Activated naive CD4-positive, alpha-beta T cell treated with anti-CD3 and anti-CD28 coated beads for 36 hours (primary cell): ENCODE data around the gene LKAAEAR1. TPM values are rescaled to one million over a fixed set of nuclear protein-coding genes. Genes with fewer than 3 reads are reported as not detected.

ENCODE experiments used
- CTCF ChIA-PET: fragments of 350-600 bp; sonication (Branson Sonifier 250); formaldehyde crosslinking; loops from one replicate; lab custom pipeline; 2021; ENCODE audit warnings: antibody characterized with exemption; lab: Charles Lee
- DNase-seq: peaks from one replicate; pipeline ENCODE4 v3.0.0-alpha.2; 2020
- H3K27ac Mint-ChIP-seq: one replicate; pipeline ENCODE4 v1.8.0; 2021; ENCODE audit warnings: mild to moderate bottlenecking, mixed read lengths
- H3K27me3 Mint-ChIP-seq: one replicate; pipeline ENCODE4 v1.8.0; 2021; ENCODE audit warnings: low read depth, mixed read lengths
- H3K36me3 Mint-ChIP-seq: one replicate; pipeline ENCODE4 v1.8.0; 2021; ENCODE audit warnings: low read depth, mixed read lengths
- H3K4me1 Mint-ChIP-seq: one replicate; pipeline ENCODE4 v1.8.0; 2021; ENCODE audit warnings: low read depth, mixed read lengths
- H3K4me3 Mint-ChIP-seq: one replicate; pipeline ENCODE4 v1.8.0; 2021; ENCODE audit warnings: mild to moderate bottlenecking, moderate library complexity, mixed read lengths
- H3K9me3 Mint-ChIP-seq: one replicate; pipeline ENCODE4 v1.8.0; 2021; ENCODE audit warnings: mixed read lengths
- intact Hi-C: fragments of 100-400 bp; cut with micrococcal nuclease; formaldehyde crosslinking; loops from one replicate; pipeline ENCODE4 v1.15.1; 2023
- total RNA-seq, 2 experiments: library from RNA; stranded (reverse); gene quantifications; one replicate each; pipeline ENCODE4 v1.2.3, GENCODE V29; 2021

LKAAEAR1 gene
- total RNA-seq, 2 experiments from 2014 or later: 0.33 to 0.62 TPM

DNA sequence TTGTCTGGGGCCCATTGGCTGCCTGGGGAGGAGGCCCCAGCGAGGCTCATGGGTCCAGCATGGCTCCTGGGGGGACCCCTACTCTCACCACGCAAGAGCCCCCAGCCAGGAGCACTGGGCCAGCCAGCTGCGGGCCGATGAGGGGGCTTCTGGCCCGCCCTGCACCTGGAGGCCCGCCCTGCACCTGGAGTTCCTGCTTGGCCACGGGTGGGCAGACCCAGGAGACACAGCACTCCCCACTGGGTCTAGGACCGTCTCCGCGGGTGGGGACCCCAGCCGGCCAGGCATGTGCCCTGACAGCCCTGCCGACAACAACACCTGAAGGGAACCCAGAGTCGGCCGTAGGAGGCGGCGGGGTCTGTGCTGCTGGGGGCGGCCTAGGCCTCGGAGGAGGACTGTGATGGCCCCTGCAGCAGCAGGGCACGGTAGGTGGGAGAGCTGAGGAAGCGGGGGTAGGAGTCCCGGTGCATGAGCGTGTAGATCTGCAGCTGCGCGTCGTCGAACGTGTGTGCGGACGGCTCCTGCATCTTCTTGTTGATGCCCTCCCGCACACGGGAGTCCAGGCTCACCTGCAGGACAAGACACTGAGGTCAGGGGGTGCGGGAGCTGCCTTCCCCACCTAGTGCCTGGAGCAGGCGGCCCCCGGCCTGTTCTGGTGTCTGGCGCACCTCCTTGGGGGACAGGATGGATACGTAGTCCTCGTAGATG is 10.6 kb downstream of the LKAAEAR1 start:
- Mint-ChIP-seq H3K4me1 (peaks cover 10% of the 10 kb centered on the region), H3K27me3 (no peaks in the 10 kb centered on the region), H3K4me3 (no peak overlapping the region), H3K27ac (no peak overlapping the region), H3K36me3 (peaks cover 2% of the 10 kb centered on the region), H3K9me3 (no peaks in the 10 kb centered on the region)
- intact Hi-C loops: no loop called here
- no peak for DNase-seq
- CTCF ChIA-PET: no interaction called here

DNA sequence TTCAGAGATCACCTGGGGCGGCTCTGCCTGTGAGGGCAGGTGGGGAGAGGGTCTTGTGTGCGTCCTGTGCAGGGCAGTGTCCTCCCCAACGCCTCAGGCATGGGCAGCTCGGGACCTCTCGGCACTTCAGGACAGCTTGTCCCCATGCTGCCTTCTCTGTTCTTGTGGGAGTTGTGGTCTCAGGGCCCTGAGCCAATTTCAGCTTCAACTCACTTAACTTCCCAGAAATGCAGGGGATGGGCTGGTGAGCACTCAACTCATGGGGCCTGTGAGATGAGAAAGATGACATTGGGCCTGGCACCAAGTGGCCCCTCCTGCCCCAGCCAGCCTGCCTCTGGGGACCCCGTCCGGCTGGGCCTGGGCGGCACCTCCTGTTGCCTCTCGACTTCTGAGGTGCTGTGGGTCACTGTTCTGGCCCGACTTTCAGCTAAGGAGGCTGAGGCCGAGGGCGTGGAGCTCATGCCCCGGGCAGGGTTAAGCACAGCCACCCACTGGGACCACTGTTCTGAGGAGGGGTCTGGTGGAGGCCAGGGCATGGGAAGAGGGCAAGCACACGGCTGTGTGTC is 11.6 kb downstream of the LKAAEAR1 start:
- DNase-seq: no peak

DNA sequence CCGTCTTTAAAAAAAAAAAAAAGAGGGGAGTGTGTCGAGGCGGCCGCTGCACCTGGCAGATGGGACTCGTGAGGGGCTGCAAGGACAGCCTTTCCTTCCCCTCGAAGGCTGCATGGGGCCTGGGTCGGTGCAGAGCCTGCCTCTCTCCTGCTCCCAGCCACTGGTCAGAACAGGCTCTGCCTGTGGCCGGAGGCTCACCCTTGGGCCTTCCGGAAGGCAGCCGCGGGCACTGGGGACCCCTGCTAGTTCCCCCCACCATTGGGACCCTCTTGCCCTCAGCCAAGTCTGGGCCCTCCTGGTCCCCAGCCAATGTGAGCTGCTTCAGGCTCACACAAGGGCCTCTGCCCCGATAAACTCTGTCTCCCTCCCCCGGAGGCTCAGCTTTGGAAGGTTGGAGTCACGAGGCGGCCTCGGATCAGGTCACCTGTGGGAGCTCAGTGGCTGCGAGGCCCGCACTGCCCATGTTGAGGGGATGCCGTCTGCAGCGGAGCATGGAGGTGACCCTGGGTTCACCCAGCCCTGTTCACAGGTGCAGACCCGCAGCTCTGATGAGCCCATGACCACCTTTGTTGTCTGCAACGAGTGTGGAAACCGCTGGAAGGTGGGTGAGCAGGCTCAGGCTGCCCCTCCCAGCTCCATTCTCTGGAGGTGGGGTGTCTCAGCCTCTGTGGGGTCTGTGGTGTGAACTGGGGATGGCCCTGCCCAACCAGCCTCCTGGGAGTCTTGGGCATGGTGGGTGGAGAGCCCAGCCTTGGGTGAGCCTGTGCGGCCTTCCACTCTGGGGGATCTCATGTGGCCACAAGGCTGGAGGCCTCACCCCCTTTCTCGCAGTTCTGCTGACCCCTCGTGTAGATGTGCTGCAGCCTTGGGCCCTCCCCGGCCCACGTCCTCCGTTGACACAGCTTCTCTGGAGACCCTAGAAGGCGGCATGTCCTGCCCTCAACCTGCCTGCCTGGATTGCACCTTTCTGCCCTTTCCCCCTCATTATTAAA is 12.6 kb downstream of the LKAAEAR1 start:
- Mint-ChIP-seq H3K9me3 (no peaks in the 10 kb centered on the region), H3K4me1 (peaks cover 17% of the 10 kb centered on the region), H3K27ac (no peak overlapping the region), H3K36me3 (peaks cover 2% of the 10 kb centered on the region), H3K4me3 (no peak overlapping the region), H3K27me3 (no peaks in the 10 kb centered on the region)
- intact Hi-C loops: no loop called here
- DNase-seq: no peak
- CTCF ChIA-PET: interaction anchor here (1.0 kb wide), 1 partner anchor 32 kb away, joined by 4 read pairs; no protein-coding TSS in a partner anchor

More for the DNA sequence above, 11.6 kb downstream of the LKAAEAR1 start:
- CTCF ChIA-PET: interaction anchor here (1.0 kb wide), 1 partner anchor 33 kb away, joined by 4 read pairs; no protein-coding TSS in a partner anchor
- Mint-ChIP-seq H3K27me3 (no peaks in the 10 kb centered on the region), H3K36me3 (peaks cover 2% of the 10 kb centered on the region), H3K4me3 (no peak overlapping the region), H3K27ac (no peak overlapping the region), H3K9me3 (no peaks in the 10 kb centered on the region), H3K4me1 (peaks cover 9% of the 10 kb centered on the region)
- intact Hi-C loops: no loop called here

- peaks cover 22% of the 10 kb centered on the region for H3K4me1 Mint-ChIP-seq
- no peak overlapping the region for H3K27ac Mint-ChIP-seq
- no peak overlapping the region for H3K4me3 Mint-ChIP-seq
- H3K27me3 Mint-ChIP-seq: no peaks in the 10 kb centered on the region
- peaks cover under 1% of the 10 kb centered on the region for H3K36me3 Mint-ChIP-seq
- intact Hi-C loops: no loop called here
- CTCF ChIA-PET: interaction anchor here (0.8 to 1.3 kb wide), 2 partner anchors 11 to 31 kb away, joined by 3 to 7 read pairs; no protein-coding TSS in a partner anchor
- no peaks in the 10 kb centered on the region for H3K9me3 Mint-ChIP-seq
- no peak for DNase-seq
These were observed 13.8 kb downstream of the LKAAEAR1 start for GRCh38 chr20:64070244-64070993.

GRCh38 chr20:64069614-64070243 is 14.5 kb downstream of the LKAAEAR1 start:
- DNase-seq: no peak
- peaks cover 28% of the 10 kb centered on the region for H3K4me1 Mint-ChIP-seq
- H3K36me3 Mint-ChIP-seq: no peaks in the 10 kb centered on the region
- intact Hi-C loops: loop anchor here (10.0 kb wide), 1 partner anchor 415 kb away; the partner anchor contains the start of genes RTEL1 and STMN3
- no peaks in the 10 kb centered on the region for H3K9me3 Mint-ChIP-seq
- CTCF ChIA-PET: interaction anchor here (0.8 to 1.3 kb wide), 2 partner anchors 12 to 31 kb away, joined by 3 to 7 read pairs; no protein-coding TSS in a partner anchor
- no peak overlapping the region for H3K27ac Mint-ChIP-seq
- no peak overlapping the region for H3K4me3 Mint-ChIP-seq
- H3K27me3 Mint-ChIP-seq: no peaks in the 10 kb centered on the region

- intact Hi-C loops: loop anchor here (10.0 kb wide), 1 partner anchor 414 kb away; the partner anchor contains the start of genes RTEL1 and STMN3
- CTCF ChIA-PET: interaction anchor here (0.8 to 1.3 kb wide), 2 partner anchors 12 to 30 kb away, joined by 3 to 7 read pairs; no protein-coding TSS in a partner anchor
- H3K27me3 Mint-ChIP-seq: no peaks in the 10 kb centered on the region
- H3K4me3 Mint-ChIP-seq: no peak overlapping the region
- no peak for DNase-seq
- no peak overlapping the region for H3K27ac Mint-ChIP-seq
- no peaks in the 10 kb centered on the region for H3K36me3 Mint-ChIP-seq
- H3K9me3 Mint-ChIP-seq: no peaks in the 10 kb centered on the region
- peaks cover 33% of the 10 kb centered on the region for H3K4me1 Mint-ChIP-seq
These were observed 15.0 kb downstream of the LKAAEAR1 start for GRCh38 chr20:64069209-64069613.

DNA sequence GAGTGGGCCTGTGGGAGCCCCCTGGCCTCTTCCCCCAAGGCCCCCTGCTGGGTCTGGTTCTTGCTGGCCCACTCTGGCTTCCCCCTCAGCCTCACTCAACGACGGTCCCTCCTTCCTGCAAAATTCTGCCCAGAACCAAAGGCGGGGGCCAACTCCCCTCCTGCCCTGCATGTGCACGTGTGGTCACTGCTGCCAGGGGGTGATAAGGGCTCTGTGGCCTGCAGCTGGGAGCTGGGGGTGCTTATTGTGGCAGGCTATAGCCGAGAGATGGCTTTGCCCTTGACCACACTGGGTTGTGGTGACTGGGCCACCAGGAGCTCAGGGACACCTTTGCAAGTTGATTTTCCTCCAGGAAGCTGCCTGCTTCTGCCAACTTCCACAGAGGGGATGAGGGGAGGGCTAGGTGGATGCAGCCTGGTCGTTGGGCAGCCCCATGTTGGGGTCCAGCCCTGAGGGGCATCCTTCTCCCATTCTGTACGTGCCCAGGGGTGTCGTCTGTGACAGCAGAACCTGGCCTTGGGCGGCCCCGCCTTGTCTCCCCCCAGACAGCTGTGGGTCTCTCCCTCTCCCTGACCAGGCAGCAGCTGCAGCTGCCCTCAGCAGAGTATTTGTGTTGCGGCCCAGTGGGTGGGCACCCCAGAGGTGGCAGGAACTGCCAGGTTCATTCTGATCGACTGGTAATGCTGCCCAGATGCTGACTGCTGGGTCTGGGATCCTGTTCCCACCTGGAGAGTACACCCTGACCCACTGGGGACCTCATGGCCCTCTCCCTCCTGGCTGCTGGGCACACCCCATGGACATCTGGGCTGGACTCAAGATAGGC is 15.6 kb downstream of the LKAAEAR1 start:
- Mint-ChIP-seq H3K27me3 (no peaks in the 10 kb centered on the region), H3K9me3 (no peaks in the 10 kb centered on the region), H3K4me3 (no peak overlapping the region), H3K4me1 (peaks cover 39% of the 10 kb centered on the region), H3K36me3 (no peaks in the 10 kb centered on the region), H3K27ac (no peak overlapping the region)
- no peak for DNase-seq
- intact Hi-C loops: loop anchor here (10.0 kb wide), 1 partner anchor 414 kb away; the partner anchor contains the start of genes RTEL1 and STMN3
- CTCF ChIA-PET: no interaction called here

- no peak overlapping the region for H3K27ac Mint-ChIP-seq
- DNase-seq: no peak
- no peaks in the 10 kb centered on the region for H3K27me3 Mint-ChIP-seq
- H3K36me3 Mint-ChIP-seq: no peaks in the 10 kb centered on the region
- H3K9me3 Mint-ChIP-seq: no peaks in the 10 kb centered on the region
- intact Hi-C loops: loop anchor here (10.0 kb wide), 1 partner anchor 413 kb away; the partner anchor contains the start of genes RTEL1 and STMN3
- H3K4me1 Mint-ChIP-seq: peaks cover 40% of the 10 kb centered on the region
- no peak overlapping the region for H3K4me3 Mint-ChIP-seq
- CTCF ChIA-PET: interaction anchor here (2.1 kb wide), 1 partner anchor 29 kb away, joined by 8 read pairs; no protein-coding TSS in a partner anchor
These were observed 16.4 kb downstream of the LKAAEAR1 start for GRCh38 chr20:64067733-64068307.

DNA sequence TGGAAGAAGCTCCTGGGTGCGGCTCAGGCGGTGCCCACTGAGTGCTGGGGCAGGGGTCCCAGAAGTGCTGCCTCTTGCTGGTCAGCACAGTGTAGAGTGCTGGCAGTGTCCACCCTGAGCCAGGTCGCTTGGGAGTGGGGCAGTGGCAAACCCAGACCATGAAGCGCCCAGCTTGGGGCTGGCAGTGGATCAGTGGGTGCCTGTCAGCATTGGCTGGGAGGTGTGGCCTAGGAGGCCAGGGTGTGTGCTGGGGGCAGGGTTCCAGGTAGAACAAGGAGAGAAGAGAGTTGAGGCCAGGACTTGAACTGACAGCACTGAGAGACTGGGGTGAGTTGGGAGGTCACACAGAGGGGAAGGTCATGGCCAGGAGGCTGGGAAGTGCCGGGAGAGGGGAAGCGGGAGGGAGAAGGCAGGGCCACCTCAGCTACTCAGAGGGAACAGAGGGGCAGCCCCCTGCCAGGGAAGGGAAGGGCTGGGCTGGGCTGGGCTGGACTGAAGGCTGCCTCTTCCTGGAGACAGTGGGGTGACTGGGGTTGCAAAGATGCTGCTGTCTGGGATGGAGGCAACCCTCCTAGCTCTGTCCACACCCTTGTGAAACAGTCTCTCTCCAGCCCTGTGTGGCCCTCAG is 17.1 kb downstream of the LKAAEAR1 start:
- Mint-ChIP-seq H3K4me3 (no peak overlapping the region), H3K27ac (no peak overlapping the region), H3K9me3 (no peaks in the 10 kb centered on the region), H3K36me3 (no peaks in the 10 kb centered on the region), H3K4me1 (peaks cover 40% of the 10 kb centered on the region), H3K27me3 (no peaks in the 10 kb centered on the region)
- CTCF ChIA-PET: interaction anchor here (2.1 kb wide), 1 partner anchor 28 kb away, joined by 8 read pairs; no protein-coding TSS in a partner anchor
- intact Hi-C loops: loop anchor here (10.0 kb wide), 1 partner anchor 412 kb away; the partner anchor contains the start of genes RTEL1 and STMN3
- DNase-seq: no peak
